HepG2 (cell line): ENCODE data around the gene TADA2A. TPM values are rescaled to one million over a fixed set of nuclear protein-coding genes. Genes with fewer than 3 reads are reported as not detected.

Experiments
- MIER3 ChIP-seq: IDR thresholded peaks from 2 replicates; pipeline ENCODE4 v1.6.1; 2016; ENCODE audit warnings: missing compliant biosample characterization, borderline replicate concordance
- ZNF235 ChIP-seq: sonication (generic); formaldehyde crosslinking; IDR thresholded peaks from 2 replicates; pipeline ENCODE4 v1.8.1; 2023; ENCODE audit warnings: mild to moderate bottlenecking, missing genetic modification reagents, borderline replicate concordance
- ZNF552 ChIP-seq: sonication (generic); formaldehyde crosslinking; IDR thresholded peaks from 2 replicates; pipeline ENCODE4 v1.9.0; 2022; ENCODE audit warnings: missing genetic modification reagents, mild to moderate bottlenecking, borderline replicate concordance
- ZNF7 ChIP-seq: IDR thresholded peaks from 2 replicates; pipeline ENCODE4 v1.6.1; 2016; ENCODE audit warnings: missing biosample characterization, missing genetic modification reagents
- polyA plus RNA-seq, 8 experiments: library from polyadenylated mRNA; depleted of rRNA in 3 of 8; stranded (reverse) in 7 of 8; unstranded in 1 of 8; fragments of >200 nt; fragmentation: Illumina TruSeq in 4 of 8; extraction: Trizol in 4 of 8; gene quantifications; 2 replicates each; pipeline versions ENCODE4 v1.2.1 to v1.2.3, GENCODE V29; 2011 to 2016; ENCODE audit warnings: low read depth in 4 of 8, missing spikeins in 1 of 8, mixed read lengths in 1 of 8; ENCODE audit not compliant: insufficient read depth in 1 of 8
- total RNA-seq, 5 experiments: library from RNA; depleted of rRNA; stranded (reverse); fragments of >200 nt; fragmentation: Illumina TruSeq; extraction: Trizol; gene quantifications; 2 replicates each; pipeline ENCODE4 v1.2.3, GENCODE V29; 2016; ENCODE audit warnings: low read depth in 1 of 5
- TF ChIP-seq, protein P1 (sequence below): IDR thresholded peaks from 2 replicates; pipeline ENCODE4 v1.6.1; 2016; ENCODE audit warnings: low read depth, control low read depth
- TF ChIP-seq, protein P2 (sequence below): IDR thresholded peaks from 2 replicates; pipeline ENCODE4 v1.6.1; 2016; ENCODE audit warnings: missing biosample characterization, missing genetic modification reagents, low read depth
- TF ChIP-seq, protein P3 (sequence below): sonication (generic); formaldehyde crosslinking; IDR thresholded peaks from 2 replicates; pipeline ENCODE4 v1.4.0; 2020; ENCODE audit warnings: missing genetic modification reagents
- TF ChIP-seq, protein P4 (sequence below): IDR thresholded peaks from 2 replicates; pipeline ENCODE4 v1.6.1; 2016; ENCODE audit warnings: missing genetic modification reagents, missing compliant biosample characterization

TADA2A gene
- total and polyA plus RNA-seq, 2 of the 13 experiments (the other 11 are each of a cell fraction or from before 2014, with no cell fraction given) = 8.0 to 14.0 TPM

DNA sequence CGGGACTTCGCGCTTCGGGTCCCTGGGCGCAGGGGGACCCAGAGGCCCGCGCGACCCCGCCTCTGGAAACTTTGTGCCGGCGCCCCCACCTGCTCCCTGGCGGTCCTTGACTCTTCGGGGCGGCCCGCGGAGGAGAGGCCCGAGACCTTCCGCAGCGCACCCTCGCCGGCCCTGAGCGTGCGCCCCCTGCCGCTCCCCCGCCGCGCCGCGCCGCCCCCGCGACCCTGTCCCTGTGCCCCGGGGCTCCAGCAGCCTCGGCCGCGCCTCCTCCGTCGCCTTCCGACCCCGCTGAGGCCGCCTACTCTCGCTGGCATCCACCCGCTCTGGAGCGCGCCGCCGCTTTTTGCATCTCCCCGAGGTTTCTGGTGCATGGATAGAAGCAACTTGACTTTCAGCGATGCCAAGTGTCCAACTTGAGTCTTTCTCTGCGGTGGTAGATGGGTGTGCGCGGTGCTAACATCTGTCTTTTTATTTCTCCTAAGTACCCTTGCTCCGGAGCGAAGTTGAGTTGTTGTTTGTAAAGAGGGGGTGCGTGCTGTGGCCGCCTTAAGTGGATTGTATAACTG lies 83.4 kb downstream of the TADA2A start (continued):
- TF ChIP-seq, protein P1, sequence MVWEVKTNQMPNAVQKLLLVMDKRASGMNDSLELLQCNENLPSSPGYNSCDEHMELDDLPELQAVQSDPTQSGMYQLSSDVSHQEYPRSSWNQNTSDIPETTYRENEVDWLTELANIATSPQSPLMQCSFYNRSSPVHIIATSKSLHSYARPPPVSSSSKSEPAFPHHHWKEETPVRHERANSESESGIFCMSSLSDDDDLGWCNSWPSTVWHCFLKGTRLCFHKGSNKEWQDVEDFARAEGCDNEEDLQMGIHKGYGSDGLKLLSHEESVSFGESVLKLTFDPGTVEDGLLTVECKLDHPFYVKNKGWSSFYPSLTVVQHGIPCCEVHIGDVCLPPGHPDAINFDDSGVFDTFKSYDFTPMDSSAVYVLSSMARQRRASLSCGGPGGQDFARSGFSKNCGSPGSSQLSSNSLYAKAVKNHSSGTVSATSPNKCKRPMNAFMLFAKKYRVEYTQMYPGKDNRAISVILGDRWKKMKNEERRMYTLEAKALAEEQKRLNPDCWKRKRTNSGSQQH (CRISPR knock-in tag) = no peak
- TF ChIP-seq, protein P2, sequence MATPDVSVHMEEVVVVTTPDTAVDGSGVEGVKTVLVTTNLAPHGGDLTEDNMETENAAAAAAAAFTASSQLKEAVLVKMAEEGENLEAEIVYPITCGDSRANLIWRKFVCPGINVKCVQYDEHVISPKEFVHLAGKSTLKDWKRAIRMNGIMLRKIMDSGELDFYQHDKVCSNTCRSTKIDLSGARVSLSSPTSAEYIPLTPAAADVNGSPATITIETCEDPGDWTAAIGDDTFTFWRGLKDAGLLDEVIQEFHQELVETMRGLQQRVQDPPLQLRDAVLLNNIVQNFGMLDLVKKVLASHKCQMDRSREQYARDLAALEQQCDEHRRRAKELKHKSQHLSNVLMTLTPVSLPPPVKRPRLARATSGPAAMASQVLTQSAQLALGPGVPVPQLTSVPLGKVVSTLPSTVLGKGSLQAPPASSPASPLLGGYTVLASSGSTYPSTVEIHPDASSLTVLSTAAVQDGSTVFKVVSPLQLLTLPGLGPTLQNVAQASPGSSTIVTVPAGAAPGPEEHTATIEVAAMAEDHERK (CRISPR knock-in tag) = no peak
- TF ChIP-seq, protein P3, sequence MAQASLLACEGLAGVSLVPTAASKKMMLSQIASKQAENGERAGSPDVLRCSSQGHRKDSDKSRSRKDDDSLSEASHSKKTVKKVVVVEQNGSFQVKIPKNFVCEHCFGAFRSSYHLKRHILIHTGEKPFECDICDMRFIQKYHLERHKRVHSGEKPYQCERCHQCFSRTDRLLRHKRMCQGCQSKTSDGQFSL (CRISPR knock-in tag) = no peak
- no peak for TF ChIP-seq ZNF552
- TF ChIP-seq ZNF7 (CRISPR knock-in tag) = no peak
- no peak for TF ChIP-seq MIER3 (CRISPR knock-in tag)
- no peak for TF ChIP-seq ZNF235
- TF ChIP-seq, protein P4, sequence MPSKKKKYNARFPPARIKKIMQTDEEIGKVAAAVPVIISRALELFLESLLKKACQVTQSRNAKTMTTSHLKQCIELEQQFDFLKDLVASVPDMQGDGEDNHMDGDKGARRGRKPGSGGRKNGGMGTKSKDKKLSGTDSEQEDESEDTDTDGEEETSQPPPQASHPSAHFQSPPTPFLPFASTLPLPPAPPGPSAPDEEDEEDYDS (CRISPR knock-in tag) = no peak
